GM12878 (cell line): ENCODE data around the gene TEX51.

Source experiments
- EZH2 ChIP-seq: IDR thresholded peaks from 2 replicates; pipeline ENCODE4 v1.6.1; 2012; ENCODE audit warnings: low read depth, mild to moderate bottlenecking, control low read depth, inconsistent platforms, low read length, borderline replicate concordance; ENCODE audit not compliant: control insufficient read depth
- MYC ChIP-seq: IDR thresholded peaks from 2 replicates; pipeline ENCODE4 v1.6.1; 2011; ENCODE audit warnings: mild to moderate bottlenecking, low read length, moderate library complexity, inconsistent platforms; ENCODE audit not compliant: insufficient read depth, insufficient replicate concordance, insufficient read length, severe bottlenecking
- TF ChIP-seq, protein P1 (sequence below): fragments of 450-650 bp; IDR thresholded peaks from 2 replicates; pipeline ENCODE4 v1.6.1; 2017; ENCODE audit warnings: antibody characterized with exemption, mild to moderate bottlenecking, moderate library complexity

DNA sequence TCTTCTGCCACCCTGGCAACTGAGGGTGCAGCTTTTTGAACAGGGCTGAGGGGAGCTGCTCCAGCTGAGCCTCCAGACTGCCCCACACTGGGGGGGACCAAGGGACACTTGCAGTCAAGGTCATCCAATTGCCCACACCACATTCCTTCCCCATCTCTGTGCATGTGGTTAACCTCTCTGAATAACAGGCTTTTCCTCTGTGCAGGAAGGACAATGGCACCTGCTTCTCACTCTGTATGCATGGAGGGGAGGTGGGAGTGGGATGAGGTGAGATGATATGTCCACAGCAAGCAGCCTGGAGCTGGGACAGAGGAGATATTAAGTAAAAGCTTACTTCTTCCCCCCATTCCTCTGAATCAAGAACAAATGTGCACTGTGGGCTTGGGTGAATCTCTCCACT, 39.1 kb upstream of the TEX51 start:
- TF ChIP-seq EZH2 (no peak), MYC (no peak)
- TF ChIP-seq, protein P1, sequence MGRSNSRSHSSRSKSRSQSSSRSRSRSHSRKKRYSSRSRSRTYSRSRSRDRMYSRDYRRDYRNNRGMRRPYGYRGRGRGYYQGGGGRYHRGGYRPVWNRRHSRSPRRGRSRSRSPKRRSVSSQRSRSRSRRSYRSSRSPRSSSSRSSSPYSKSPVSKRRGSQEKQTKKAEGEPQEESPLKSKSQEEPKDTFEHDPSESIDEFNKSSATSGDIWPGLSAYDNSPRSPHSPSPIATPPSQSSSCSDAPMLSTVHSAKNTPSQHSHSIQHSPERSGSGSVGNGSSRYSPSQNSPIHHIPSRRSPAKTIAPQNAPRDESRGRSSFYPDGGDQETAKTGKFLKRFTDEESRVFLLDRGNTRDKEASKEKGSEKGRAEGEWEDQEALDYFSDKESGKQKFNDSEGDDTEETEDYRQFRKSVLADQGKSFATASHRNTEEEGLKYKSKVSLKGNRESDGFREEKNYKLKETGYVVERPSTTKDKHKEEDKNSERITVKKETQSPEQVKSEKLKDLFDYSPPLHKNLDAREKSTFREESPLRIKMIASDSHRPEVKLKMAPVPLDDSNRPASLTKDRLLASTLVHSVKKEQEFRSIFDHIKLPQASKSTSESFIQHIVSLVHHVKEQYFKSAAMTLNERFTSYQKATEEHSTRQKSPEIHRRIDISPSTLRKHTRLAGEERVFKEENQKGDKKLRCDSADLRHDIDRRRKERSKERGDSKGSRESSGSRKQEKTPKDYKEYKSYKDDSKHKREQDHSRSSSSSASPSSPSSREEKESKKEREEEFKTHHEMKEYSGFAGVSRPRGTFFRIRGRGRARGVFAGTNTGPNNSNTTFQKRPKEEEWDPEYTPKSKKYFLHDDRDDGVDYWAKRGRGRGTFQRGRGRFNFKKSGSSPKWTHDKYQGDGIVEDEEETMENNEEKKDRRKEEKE: no peak
